NOMO-1 treated with DMSO at 0.1 percent for 48 hours (cell line): ENCODE data around the gene FGR.
"Not testable (repeated sequence)": the region's sequence is repeated elsewhere in the genome, so short reads cannot be mapped to it uniquely, and the experiment has no call there.

Source experiments
- DNase-seq: peaks from one replicate; lab custom pipeline; 2025; ENCODE audit not compliant: unreplicated experiment; lab: John Stamatoyannopoulos, UW

Gene FGR

DNA sequence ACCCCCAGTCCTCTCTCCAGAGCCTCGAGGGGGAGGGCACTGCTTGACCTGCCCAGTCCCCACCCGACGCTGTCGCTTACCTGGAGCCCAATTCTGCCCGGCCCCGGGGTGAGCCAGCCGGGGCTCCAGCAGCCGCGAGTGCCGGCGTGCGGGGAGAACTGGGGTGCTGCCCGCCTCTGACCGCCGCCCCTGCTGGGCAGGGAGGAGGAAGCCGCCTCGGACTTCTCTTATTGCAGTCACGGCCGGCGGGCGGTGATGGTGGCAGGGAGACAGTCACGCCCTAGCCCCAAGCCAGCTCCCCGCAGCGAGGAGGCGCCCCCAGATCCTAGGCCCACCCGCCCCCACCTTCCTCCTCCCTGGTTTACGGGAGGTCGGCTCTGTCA lies at the start of gene FGR:
TSS of gene FGR (minus strand) at position 201 of the 383 bp plus-strand sequence. CDS start 11,269 bp downstream, outside the sequence.
- no peak for DNase-seq

GRCh38 chr1:27684176-27684575 lies 49.2 kb upstream of the FGR start:
- no peak for DNase-seq

DNA sequence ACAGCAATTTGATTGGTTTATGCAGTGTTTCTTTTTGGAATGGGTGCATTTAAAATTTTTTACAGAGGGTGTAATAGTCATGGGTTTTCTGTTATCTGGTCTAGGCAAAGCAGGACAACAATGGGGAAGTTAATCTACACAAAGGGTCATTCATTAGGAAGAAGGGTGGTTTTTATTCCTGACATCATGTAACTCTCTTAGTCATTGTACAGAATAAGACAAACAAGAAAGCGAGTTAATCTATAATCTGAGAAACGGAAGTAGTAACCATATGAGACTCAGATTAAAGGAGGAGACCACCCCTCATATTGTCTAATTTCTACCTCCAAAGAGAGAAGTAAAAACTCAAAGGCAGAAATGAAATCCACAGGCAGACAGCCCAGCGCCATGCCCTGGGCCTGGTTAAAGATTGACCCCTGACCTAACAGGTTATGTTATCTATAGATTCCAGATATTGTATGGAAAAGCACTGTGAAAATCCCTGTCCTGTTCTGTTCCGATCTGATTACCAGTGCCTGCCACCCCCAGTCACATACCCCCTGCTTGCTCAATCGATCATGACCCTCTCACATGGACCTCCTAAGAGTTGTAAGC lies 47.5 kb upstream of the FGR start:
- no peak for DNase-seq

DNA sequence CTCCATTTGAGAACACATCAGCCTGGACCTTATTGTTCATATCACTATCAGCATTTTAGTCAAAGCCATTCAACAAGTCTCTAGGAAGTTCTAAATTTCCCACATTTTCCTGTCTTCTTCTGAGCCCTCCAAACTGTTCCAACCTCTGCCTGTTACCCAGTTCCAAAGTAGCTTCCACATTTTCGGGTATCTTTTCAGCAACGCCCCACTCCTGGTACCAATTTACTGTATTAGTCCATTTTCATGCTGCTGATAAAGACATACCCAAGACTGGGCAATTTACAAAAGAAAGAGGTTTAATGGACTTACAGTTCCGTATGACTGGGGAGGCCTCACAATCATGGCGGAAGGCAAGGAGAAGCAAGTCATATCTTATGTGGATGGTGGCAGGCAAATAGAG lies 46.6 kb upstream of the FGR start:
- not testable (repeated sequence) for DNase-seq

DNA sequence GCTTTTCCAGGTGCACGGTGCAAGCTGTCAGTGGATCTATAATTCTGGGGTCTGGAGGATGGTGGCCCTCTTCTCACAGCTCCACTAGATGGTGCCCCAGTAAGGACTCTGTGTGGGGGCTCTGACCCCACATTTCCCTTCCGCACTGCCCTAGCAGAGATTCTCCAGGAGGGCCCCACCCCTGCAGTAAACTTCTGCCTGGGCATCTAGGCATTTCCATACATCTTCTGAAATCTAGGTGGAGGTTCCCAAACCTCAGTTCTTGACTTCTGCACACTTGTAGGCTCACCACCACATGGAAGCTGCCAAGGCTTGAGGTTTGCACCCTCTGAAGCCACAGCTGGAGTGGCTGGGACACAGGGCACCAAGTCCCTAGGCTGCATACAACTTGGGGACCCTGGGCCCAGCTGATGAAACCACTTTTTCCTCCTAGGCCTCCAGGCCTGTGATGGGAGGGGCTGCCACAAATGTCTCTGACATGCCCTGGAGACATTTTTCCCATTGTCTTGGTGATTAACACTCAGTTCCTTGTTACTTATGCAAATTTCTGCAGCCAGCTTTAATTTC lies 45.3 kb upstream of the FGR start:
- not testable (repeated sequence) for DNase-seq

GRCh38 chr1:27678747-27679146 lies 43.8 kb upstream of the FGR start:
- no peak for DNase-seq

DNA sequence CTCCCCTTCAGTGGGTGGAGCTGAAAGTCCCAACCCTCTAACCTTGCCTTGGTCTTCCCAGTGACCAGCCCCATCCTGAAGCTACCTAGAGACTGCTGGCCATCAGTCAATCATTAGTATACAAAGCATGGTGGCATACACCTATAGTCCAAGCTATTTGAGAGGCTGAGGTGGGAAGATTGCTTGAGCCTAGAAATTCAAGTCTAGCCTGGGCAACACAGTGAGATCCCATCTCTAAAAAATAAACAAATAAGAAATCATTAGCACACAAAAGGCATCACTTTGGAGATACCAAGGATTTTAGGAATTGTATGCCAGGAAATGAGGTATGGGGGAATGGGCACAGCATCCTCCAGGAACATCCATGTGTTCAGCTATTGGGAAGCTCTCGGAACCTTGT lies 41.4 kb upstream of the FGR start:
- no peak for DNase-seq

GRCh38 chr1:27672750-27673112 lies 37.7 kb upstream of the FGR start:
- no peak for DNase-seq

GRCh38 chr1:27671964-27672749 lies 37.2 kb upstream of the FGR start, which contains the start of gene IFI6:
Gene IFI6 (minus strand): TSS chr1:27672192. CDS start chr1:27669314, 2,878 bp downstream.
- peak; percentile 85 for DNase-seq

GRCh38 chr1:27669876-27670275 lies 34.9 kb upstream of the FGR start:
- DNase-seq: no peak

- peak; percentile 35 for DNase-seq
Measured at GRCh38 chr1:27668808-27669723, 34.1 kb upstream of the FGR start.

DNA sequence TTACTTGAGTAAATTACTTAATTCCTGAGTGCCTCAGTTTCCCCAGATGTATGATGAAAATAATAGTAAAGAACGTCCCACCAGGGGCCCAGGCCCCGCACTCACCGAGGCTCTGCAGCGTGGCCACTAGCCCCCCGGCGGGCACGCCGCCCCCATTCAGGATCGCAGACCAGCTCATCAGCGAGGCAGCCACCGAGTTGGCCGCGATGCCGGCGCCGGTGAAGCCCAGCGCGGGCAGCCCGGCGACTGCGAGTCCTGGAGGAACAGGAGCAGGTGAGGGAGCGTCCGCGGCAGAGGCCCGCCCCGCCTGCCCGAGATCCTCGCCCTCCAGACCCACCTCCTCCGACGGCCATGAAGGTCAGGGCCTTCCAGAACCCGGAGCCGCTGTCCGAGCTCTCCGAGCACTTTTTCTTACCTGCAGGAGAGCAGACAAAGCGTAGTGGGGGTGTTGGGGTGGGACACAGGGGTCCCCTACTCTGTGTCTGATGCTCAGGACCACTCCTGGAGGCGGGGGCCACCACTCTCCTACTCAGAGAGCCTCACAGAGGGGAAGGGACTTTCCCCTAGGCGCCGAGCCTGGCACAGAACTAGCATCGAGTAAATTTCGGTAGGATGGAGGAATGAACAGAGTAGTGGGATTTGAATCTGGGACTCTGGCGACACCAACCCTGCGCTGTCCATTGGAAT lies 33.3 kb upstream of the FGR start:
- no peak for DNase-seq

GRCh38 chr1:27666791-27667254 lies 31.8 kb upstream of the FGR start:
- DNase-seq: no peak

GRCh38 chr1:27666294-27666693 lies 31.3 kb upstream of the FGR start:
- no peak for DNase-seq

DNA sequence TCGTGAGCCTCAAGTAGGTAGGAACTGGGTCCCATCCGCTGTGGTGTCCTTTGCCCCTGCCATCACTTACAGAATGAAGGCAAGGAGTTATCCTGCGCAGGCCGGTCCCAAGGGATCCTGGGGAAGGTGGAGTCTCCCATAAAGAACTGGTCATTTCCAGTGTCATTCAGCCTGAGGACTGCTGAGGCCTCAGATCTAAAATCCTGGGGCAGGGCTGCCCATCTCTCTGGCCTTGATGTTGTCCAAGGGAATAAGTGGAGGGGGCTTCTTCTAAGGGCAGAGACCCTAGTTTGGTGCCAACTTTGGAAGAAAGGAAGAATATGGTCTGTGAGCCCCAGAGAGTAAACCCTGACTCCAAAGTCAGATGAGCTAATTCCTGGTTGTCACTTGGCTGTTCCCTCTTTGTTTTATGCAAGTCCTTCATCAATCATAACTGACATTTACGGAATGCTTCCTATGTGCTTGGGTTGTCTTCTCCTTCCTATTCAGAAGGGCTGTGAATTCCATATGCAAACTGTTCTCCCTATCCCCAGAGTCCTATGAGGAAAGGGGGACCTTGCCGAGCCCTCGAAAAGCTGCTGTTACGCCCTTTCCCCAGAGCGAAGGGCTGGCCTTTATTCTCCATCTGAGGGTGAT lies 30.1 kb upstream of the FGR start:
- no peak for DNase-seq

DNA sequence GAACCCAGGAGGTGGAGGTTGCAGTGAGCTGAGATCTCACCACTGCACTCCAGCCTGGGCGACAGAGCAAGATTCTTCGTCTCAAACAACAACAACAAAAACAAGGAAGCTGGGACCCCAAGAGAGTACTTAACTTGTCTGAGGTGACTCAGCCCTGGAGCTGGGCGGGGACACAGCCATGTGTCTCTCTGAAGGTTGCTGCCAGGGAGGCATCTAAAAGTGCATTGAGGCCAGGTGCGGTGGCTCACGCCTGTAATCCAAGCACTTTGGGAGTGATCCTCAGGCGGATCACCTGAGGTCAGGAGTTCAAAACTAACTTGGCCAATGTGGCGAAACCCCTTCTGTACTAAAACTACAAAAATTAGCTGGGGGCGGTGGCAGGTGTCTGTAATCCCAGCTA lies 29.3 kb upstream of the FGR start:
- no peak for DNase-seq

- DNase-seq: peak; percentile 88
Measured at GRCh38 chr1:27662707-27663393, 27.9 kb upstream of the FGR start.

DNA sequence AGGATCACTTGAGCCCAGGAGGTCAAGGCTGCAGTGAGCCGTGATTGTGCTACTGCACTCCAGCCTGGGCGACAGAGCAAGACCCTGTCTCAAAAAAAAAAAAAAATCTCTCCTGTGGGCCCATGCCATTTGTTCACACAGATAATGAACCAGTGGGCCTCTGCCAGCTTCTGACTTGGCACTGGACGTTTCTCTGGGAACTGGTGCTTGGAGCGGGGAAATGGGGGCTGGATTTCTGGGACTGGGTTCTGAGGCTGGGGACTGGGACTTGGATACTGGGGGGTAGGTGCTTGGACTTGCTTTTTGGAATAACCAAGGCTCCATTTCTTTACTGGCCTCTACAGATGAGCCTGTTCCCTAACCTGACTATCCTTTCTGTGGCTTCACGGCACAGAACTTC lies 27.3 kb upstream of the FGR start:
- no peak for DNase-seq

- DNase-seq: no peak
Measured at GRCh38 chr1:27661412-27662075, 26.6 kb upstream of the FGR start.
